ENCODE data around the gene OS9.

DNA sequence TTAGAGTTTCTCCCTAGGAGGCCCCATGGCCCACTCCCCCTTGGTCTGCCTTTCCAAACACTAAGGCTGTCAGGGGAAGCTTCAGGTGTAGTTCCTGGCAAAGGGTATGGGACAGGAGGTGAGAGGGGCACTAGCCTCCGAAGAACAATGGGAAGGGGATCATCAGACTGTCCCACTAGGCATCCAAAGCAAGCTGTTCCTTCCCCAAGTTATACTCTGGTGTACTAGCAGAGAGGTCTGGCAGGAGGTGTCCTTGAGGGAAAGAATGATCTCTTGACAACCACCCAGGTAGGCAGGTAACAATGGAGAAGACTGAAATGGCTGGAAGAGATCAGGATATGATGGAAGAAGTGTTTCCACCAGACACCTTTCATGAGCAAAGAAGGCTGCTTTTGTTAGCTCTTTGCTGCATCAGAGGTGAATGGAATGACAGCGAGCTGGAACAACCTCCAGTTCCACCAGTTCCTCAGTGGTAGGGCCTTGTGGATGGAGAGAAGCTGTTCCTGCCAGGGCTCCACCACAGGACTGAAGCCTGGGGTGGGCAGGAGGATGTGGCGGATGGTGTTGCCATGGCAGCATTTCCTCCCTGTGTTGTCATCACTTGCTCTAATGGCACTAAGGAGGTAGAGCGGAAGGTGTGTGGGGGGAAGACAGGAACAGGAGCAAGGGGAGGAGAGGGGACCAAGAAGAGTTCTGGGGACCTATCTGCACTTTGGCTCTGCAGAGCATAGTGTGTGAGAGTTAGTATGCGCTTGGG lies 46.9 kb downstream of the OS9 start:
- TF ChIP-seq, protein P1, sequence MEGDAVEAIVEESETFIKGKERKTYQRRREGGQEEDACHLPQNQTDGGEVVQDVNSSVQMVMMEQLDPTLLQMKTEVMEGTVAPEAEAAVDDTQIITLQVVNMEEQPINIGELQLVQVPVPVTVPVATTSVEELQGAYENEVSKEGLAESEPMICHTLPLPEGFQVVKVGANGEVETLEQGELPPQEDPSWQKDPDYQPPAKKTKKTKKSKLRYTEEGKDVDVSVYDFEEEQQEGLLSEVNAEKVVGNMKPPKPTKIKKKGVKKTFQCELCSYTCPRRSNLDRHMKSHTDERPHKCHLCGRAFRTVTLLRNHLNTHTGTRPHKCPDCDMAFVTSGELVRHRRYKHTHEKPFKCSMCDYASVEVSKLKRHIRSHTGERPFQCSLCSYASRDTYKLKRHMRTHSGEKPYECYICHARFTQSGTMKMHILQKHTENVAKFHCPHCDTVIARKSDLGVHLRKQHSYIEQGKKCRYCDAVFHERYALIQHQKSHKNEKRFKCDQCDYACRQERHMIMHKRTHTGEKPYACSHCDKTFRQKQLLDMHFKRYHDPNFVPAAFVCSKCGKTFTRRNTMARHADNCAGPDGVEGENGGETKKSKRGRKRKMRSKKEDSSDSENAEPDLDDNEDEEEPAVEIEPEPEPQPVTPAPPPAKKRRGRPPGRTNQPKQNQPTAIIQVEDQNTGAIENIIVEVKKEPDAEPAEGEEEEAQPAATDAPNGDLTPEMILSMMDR (IDR thresholded peaks at IDR 0.05): no peak
- TF ChIP-seq EP300 (IDR thresholded peaks at IDR 0.05): no peak
